K562 (cell line): ENCODE results near the gene NFATC1. TPM values are rescaled to one million over a fixed set of nuclear protein-coding genes. Genes with fewer than 3 reads are reported as not detected.

Experiments used
- CBFA2T3 ChIP-seq: fragments of 450-650 bp; IDR thresholded peaks from 2 replicates; pipeline ENCODE4 v1.6.1; 2017
- MCM2 ChIP-seq: fragments of 450-650 bp; IDR thresholded peaks from 2 replicates; pipeline ENCODE4 v1.6.1; 2017; ENCODE audit warnings: low read depth, mild to moderate bottlenecking
- TFAM ChIP-seq: fragments of 250-450 bp; sonication (Bioruptor Pico); conservative IDR thresholded peaks from 2 replicates; pipeline ENCODE4 v1.5.0; 2021; ENCODE audit warnings: mild to moderate bottlenecking, moderate library complexity
- WHSC1 ChIP-seq: IDR thresholded peaks from one replicate; pipeline ENCODE4 v1.6.1; 2012; ENCODE audit warnings: low read length, control low read depth, inconsistent platforms
- ZNF12 ChIP-seq: sonication (generic); formaldehyde crosslinking; IDR thresholded peaks from 2 replicates; pipeline ENCODE4 v1.4.0; 2020; ENCODE audit warnings: mild to moderate bottlenecking, missing genetic modification reagents
- polyA plus RNA-seq, 8 experiments: library from polyadenylated mRNA; depleted of rRNA in 4 of 8; stranded (reverse) in 5 of 8; unstranded in 3 of 8; fragments of >200 nt; fragmentation: Nextera tagmentation in 2 of 8; fragmentation: Illumina TruSeq in 1 of 8; extraction: Ambion mirVana in 2 of 8; extraction: Trizol in 1 of 8; gene quantifications; 2 replicates each; pipeline versions ENCODE4 v1.2.1 to v1.2.3, GENCODE V29; 2011 to 2014; ENCODE audit warnings: inconsistent platforms in 1 of 8, missing spikeins in 1 of 8
- total RNA-seq, 7 experiments: library from RNA; depleted of rRNA in 6 of 7; stranded (reverse); fragments of >200 nt in 6 of 7; fragmentation: Illumina TruSeq in 2 of 7; extraction: Trizol in 2 of 7; gene quantifications; 2 replicates each; pipeline versions ENCODE4 v1.2.1 to v1.2.3, GENCODE V29; 2011 to 2021; ENCODE audit warnings: low replicate concordance in 1 of 7
- TF ChIP-seq, protein P1 (sequence below), 2 experiments: fragments of 450-650 bp; IDR thresholded peaks; 2 replicates each; pipeline ENCODE4 v1.6.1; 2016; ENCODE audit warnings: mild to moderate bottlenecking in 2 of 2, borderline replicate concordance in 1 of 2, low read depth in 1 of 2, moderate library complexity in 1 of 2
- TF ChIP-seq, protein P2 (sequence below): sonication (generic); formaldehyde crosslinking; IDR thresholded peaks from 2 replicates; pipeline ENCODE4 v1.9.0; 2022; ENCODE audit warnings: mild to moderate bottlenecking, missing genetic modification reagents
- TF ChIP-seq, protein P3 (sequence below): fragments of 250-450 bp; sonication (Bioruptor Pico); IDR thresholded peaks from 2 replicates; pipeline ENCODE4 v1.8.0; 2021; ENCODE audit warnings: borderline replicate concordance, mild to moderate bottlenecking, moderate library complexity; ENCODE audit not compliant: poor library complexity, severe bottlenecking

Gene NFATC1
- total and polyA plus RNA-seq, 9 of the 15 experiments (the other 6 are each of a cell fraction or from before 2014, with no cell fraction given) = 1.1 to 16.4 (median 2.5) TPM

DNA sequence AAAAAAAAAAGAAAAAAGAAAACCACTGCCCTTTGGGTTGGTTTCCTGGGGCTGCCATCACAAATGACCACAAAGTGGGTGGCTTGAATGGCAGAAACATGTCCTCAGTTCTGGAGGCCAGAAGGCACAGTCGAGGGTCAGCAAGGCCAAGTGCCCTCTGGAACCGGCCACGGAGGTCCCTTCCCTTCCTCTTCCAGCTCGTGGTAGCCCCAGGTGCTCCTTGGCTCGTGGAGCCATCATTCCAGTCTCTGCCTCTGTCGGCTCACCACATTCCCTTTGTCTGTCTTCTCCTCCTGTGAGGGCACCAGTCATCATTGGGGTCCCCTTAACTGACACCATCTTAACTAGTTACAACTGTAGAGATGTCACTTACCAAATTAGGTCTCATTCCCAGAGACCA, 8.5 kb upstream of the NFATC1 start (continued):
- TF ChIP-seq, protein P1, sequence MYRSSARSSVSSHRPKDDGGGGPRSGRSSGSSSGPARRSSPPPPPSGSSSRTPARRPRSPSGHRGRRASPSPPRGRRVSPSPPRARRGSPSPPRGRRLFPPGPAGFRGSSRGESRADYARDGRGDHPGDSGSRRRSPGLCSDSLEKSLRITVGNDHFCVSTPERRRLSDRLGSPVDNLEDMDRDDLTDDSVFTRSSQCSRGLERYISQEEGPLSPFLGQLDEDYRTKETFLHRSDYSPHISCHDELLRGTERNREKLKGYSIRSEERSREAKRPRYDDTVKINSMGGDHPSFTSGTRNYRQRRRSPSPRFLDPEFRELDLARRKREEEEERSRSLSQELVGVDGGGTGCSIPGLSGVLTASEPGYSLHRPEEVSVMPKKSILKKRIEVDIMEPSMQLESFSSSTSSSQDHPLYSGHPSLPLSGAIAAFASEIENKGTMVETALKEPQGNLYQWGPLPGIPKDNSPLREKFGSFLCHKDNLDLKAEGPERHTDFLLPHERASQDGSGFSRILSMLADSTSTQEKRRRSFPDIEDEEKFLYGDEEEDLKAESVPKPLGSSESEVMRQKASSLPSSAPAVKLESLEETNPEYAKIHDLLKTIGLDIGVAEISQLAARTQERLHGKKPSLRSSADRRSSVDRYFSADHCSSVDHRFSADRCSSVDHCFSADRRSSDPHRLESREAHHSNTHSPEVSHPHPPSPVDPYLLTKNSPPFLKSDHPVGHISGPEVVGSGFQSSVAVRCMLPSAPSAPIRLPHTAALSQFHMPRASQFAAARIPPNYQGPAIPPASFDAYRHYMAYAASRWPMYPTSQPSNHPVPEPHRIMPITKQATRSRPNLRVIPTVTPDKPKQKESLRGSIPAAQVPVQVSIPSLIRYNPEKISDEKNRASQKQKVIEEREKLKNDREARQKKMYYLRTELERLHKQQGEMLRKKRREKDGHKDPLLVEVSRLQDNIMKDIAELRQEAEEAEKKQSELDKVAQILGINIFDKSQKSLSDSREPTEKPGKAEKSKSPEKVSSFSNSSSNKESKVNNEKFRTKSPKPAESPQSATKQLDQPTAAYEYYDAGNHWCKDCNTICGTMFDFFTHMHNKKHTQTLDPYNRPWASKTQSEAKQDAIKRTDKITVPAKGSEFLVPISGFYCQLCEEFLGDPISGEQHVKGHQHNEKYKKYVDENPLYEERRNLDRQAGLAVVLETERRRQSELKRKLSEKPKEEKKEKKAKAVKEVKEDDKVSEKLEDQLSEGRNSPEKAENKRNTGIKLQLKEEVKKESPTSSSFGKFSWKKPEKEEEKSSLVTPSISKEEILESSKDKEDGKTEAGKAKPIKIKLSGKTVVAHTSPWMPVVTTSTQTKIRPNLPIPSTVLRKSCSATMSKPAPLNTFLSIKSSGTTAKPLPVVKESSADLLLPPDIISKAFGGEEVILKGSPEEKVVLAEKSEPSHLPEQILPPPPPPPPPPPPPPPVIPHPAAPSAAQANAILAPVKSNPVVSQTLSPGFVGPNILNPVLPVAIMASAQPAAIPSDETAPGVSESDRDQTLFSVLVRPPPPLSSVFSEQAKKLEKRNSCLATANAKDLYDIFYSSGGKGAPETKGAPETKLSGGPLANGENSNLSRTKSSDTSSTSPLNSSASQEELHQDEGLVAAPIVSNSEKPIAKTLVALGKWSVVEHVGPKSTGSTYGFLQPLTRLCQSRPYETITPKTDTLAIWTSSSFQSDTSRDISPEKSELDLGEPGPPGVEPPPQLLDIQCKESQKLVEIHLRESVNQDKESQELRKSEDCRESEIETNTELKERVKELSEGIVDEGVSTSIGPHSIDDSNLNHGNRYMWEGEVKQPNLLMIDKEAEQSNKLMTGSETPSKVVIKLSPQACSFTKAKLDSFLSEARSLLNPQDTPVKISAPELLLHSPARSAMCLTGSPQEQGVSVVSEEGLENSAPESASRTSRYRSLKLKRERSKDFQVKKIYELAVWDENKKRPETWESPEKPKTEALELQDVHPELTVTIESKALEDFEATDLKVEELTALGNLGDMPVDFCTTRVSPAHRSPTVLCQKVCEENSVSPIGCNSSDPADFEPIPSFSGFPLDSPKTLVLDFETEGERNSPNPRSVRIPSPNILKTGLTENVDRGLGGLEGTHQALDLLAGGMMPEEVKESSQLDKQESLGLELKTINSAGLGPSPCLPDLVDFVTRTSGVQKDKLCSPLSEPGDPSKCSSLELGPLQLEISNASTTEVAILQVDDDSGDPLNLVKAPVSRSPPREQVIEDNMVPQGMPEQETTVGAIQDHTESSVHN (IDR thresholded peaks at IDR 0.05; ENCODE audit: borderline replicate concordance in 1 of 2, low read depth in 1 of 2) = no peak
- TF ChIP-seq ZNF12 (CRISPR knock-in tag) (no peak), CBFA2T3 (no peak), MCM2 (no peak), TFAM (CRISPR knock-in tag) (no peak), WHSC1 (no peak)
- TF ChIP-seq, protein P2, sequence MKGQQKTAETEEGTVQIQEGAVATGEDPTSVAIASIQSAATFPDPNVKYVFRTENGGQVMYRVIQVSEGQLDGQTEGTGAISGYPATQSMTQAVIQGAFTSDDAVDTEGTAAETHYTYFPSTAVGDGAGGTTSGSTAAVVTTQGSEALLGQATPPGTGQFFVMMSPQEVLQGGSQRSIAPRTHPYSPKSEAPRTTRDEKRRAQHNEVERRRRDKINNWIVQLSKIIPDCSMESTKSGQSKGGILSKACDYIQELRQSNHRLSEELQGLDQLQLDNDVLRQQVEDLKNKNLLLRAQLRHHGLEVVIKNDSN (CRISPR knock-in tag) = no peak
- TF ChIP-seq, protein P3, sequence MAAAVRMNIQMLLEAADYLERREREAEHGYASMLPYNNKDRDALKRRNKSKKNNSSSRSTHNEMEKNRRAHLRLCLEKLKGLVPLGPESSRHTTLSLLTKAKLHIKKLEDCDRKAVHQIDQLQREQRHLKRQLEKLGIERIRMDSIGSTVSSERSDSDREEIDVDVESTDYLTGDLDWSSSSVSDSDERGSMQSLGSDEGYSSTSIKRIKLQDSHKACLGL = no peak
